Measurements from ENCODE around the gene SUMO4.

The SUMO4 gene

DNA sequence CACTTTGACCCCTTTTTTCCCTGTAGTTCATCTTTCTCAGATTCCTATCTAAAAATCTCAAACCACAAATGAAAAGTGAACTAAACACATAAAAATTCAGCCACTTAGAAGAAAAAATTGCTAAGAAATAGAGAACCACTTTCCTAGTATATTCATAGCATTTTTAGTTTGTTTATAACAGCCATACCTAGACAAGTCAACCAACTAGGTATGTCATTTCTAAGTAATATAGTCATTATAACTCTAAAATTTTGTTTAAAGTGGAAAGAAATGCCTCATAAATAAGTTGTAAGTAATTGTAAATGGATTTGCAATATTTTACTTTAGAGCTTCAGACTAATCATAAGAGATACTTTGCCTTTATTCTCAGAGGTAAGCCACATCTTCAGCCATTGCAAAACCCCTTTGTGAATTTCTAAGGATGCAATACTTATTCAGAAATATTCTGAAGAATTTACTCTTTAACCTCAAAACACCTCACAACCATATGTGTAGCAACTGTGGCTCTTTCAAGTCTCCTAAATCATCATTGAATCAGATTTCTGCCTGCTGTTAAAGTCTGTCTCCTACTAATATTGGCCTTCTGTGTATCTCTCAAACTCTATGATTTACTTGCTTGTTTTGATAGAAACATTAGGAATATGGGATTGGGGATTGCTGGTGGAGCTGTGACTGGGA, 6.9 kb upstream of the SUMO4 start:
- TF ChIP-seq, protein P1, sequence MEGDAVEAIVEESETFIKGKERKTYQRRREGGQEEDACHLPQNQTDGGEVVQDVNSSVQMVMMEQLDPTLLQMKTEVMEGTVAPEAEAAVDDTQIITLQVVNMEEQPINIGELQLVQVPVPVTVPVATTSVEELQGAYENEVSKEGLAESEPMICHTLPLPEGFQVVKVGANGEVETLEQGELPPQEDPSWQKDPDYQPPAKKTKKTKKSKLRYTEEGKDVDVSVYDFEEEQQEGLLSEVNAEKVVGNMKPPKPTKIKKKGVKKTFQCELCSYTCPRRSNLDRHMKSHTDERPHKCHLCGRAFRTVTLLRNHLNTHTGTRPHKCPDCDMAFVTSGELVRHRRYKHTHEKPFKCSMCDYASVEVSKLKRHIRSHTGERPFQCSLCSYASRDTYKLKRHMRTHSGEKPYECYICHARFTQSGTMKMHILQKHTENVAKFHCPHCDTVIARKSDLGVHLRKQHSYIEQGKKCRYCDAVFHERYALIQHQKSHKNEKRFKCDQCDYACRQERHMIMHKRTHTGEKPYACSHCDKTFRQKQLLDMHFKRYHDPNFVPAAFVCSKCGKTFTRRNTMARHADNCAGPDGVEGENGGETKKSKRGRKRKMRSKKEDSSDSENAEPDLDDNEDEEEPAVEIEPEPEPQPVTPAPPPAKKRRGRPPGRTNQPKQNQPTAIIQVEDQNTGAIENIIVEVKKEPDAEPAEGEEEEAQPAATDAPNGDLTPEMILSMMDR (IDR thresholded peaks at IDR 0.05; ENCODE audit: control extremely low read depth, extremely low read depth, low read depth, missing control alignments): no peak
- CTCF ChIA-PET: interaction anchor here (1.4 kb wide), 1 partner anchor 12 kb away, joined by 3 read pairs; no protein-coding TSS in a partner anchor
- POLR2A ChIA-PET: no interaction called here
- DNase-seq (ENCODE audit: extremely low spot score): no peak

DNA sequence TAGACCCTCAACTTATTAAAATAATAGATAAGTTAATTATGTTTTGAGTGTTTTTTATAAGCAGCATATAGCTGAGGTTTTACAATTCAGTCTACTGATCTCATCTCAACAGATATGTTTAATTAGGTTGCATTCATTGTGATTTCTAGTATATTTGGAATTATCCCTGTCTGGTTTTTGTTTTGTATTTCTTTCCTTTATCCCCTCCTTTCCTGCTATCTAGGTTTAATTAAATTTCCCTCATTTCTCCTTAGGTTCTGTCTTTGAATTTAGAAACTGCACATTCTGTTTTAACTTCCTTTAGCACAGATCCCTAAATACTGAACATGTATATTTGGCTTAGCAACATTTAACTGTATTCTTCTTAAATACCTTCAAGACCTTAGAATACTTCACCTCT, 4.9 kb upstream of the SUMO4 start:
- DNase-seq (ENCODE audit: extremely low spot score): no peak
- TF ChIP-seq, protein P1 (IDR thresholded peaks at IDR 0.05; ENCODE audit: control extremely low read depth, extremely low read depth, low read depth, missing control alignments): no peak
- POLR2A ChIA-PET: interaction anchor here (0.5 kb wide), 1 partner anchor 70 kb away, joined by 5 read pairs; no protein-coding TSS in a partner anchor
- CTCF ChIA-PET: interaction anchor here (0.7 to 2.1 kb wide), 2 partner anchors 15 to 38 kb away, joined by 3 to 4 read pairs; no protein-coding TSS in a partner anchor

DNA sequence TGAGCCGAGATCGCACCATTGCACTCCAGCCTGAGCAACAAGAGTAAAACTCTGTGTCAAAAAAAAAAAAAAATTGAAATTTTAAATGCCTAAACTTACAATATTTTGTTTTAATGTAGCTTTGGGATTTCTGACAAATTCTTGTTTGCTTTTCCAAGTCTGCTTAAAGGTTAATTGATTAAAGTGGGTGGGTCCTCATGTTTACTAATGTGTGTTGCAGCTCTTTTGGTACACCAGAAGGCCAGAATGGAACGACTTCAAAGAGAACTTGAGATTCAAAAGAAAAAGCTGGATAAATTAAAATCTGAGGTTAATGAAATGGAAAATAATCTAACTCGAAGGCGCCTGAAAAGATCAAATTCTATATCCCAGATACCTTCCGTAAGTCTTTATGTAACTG, 2.7 kb upstream of the SUMO4 start:
- no peak for DNase-seq (ENCODE audit: extremely low spot score)
- TF ChIP-seq, protein P1 (IDR thresholded peaks at IDR 0.05; ENCODE audit: control extremely low read depth, extremely low read depth, low read depth, missing control alignments): no peak
- ChIA-PET CTCF (interaction anchor here (0.9 to 1.6 kb wide), 4 partner anchors 12 to 34 kb away, joined by 3 to 6 read pairs (median 4); no protein-coding TSS in a partner anchor), POLR2A (no interaction called here)

DNA sequence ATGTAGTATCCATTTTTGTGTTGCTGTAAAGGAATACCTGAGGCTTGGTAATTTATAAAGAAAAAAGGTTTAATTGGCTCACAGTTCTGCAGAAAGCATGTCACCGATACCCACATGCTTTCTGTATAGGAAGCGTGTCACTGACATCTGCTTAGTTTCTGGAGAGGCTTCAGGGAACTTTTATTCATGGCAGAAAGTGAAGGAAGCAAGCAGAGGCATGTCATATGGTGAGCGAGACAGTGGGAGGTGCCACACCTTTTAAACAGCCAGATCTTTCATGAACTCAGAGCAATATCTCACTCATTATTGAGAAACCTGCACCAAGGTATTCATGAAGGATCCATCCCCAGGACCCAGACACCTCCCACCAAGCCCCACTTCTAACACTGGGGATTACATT, 3.5 kb downstream of the SUMO4 start:
- POLR2A ChIA-PET: no interaction called here
- CTCF ChIA-PET: no interaction called here
- TF ChIP-seq, protein P1 (IDR thresholded peaks at IDR 0.05; ENCODE audit: control extremely low read depth, extremely low read depth, low read depth, missing control alignments): no peak
- DNase-seq (ENCODE audit: extremely low spot score): no peak

DNA sequence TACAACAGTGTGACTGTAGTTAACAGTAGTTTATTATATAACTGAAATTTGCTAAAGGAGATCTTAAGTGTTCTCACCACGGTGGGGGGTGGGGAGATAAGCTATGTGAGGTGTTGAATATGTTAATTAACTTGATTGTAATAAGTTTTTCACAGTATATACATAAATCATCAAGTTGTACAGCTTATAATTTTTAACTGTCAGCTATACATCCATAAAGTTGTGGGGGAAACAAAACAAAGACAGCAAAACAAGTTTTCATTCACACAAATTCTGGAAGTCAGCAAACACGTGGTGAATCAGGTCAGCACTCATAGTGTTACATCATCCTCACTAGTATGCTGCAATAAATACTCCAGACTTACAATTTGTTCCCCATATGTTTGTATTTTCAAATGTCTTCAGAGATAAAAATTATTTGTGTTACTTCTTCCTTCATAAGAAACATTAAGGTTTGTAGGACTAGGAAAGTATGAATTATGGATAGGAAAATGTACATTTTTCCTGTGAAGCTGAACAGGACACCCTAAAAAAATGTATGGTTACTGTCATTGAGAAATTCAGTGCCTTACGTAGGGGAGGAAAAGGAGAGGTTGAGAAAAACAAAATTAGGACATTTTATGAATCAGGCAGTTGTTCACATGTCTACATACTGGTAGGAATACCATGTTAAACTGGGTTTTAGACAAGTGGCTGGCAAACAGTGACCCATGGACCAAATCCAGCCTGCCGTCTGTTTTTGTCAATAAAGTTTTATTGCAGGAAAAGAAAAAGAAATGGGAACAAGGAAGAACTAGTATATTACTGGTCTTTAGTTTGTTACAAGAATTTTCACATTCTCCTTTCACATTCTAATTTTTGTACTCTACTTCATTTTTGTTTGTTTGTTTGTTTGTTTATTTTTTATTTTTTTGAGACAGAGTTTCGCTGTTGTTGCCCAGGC, 6.0 kb downstream of the SUMO4 start:
- ChIA-PET CTCF (interaction anchor here (0.9 to 1.6 kb wide), 4 partner anchors 8 to 377 kb away, joined by 3 to 5 read pairs (median 4); no protein-coding TSS in a partner anchor), POLR2A (no interaction called here)
- TF ChIP-seq, protein P1 (IDR thresholded peaks at IDR 0.05; ENCODE audit: control extremely low read depth, extremely low read depth, low read depth, missing control alignments): no peak
- no peak for DNase-seq (ENCODE audit: extremely low spot score)

DNA sequence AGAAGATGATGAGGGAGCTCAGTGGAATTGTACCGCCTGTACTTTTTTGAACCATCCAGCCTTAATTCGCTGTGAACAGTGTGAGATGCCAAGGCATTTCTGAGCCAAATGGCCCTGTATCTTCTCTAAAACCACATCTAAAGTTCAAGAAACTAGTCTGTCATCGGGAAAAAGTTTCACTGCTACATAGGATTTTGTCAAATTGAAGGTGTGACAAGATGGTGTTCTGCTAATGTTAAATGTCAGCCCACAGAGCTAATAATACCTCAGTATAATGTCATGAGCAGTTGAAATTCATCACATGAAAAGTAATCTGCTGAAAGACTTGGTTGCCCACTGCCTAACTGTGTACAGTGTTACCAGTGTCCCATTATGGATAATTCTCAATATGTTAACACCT, 9.6 kb downstream of the SUMO4 start:
- DNase-seq (ENCODE audit: extremely low spot score): no peak
- POLR2A ChIA-PET: no interaction called here
- TF ChIP-seq, protein P1 (IDR thresholded peaks at IDR 0.05; ENCODE audit: control extremely low read depth, extremely low read depth, low read depth, missing control alignments): no peak
- CTCF ChIA-PET: interaction anchor here (1.0 to 1.6 kb wide), 6 partner anchors 10 to 381 kb away, joined by 4 to 7 read pairs (median 4); no protein-coding TSS in a partner anchor
